Measurements from ENCODE around the gene MSRB3. TPM values are rescaled to one million over a fixed set of nuclear protein-coding genes. Genes with fewer than 3 reads are reported as not detected.

MSRB3 gene
- total RNA-seq, 2 experiments from 2014 or later: not detected

GRCh38 chr12:65372574-65372973, 94.1 kb downstream of the MSRB3 start:
- ChIA-PET CTCF (no interaction called here), POLR2A (no interaction called here)

- ChIA-PET CTCF (no interaction called here), POLR2A (no interaction called here)
Observed at GRCh38 chr12:65384240-65384639, 105.8 kb downstream of the MSRB3 start.

- CTCF ChIA-PET: interaction anchor here (1.0 kb wide), 1 partner anchor 12 kb away, joined by 4 read pairs; no protein-coding TSS in a partner anchor
- POLR2A ChIA-PET: no interaction called here
Observed at GRCh38 chr12:65387396-65387795, 108.9 kb downstream of the MSRB3 start.

- ChIA-PET CTCF (no interaction called here), POLR2A (no interaction called here)
Observed at GRCh38 chr12:65389436-65389835, 111.0 kb downstream of the MSRB3 start.

GRCh38 chr12:65391711-65392110, 113.2 kb downstream of the MSRB3 start:
- POLR2A ChIA-PET: no interaction called here
- CTCF ChIA-PET: no interaction called here

- POLR2A ChIA-PET: no interaction called here
- CTCF ChIA-PET: interaction anchor here (0.6 kb wide), 1 partner anchor 1442 kb away, joined by 3 read pairs; no protein-coding TSS in a partner anchor
Observed at GRCh38 chr12:65392491-65392890, 114.0 kb downstream of the MSRB3 start.

GRCh38 chr12:65403188-65403587, 124.7 kb downstream of the MSRB3 start:
- POLR2A ChIA-PET: no interaction called here
- CTCF ChIA-PET: no interaction called here

- ChIA-PET CTCF (no interaction called here), POLR2A (no interaction called here)
Observed at GRCh38 chr12:65407388-65408149, 129.1 kb downstream of the MSRB3 start.

GRCh38 chr12:65408441-65408840, 130.0 kb downstream of the MSRB3 start:
- ChIA-PET POLR2A (no interaction called here), CTCF (no interaction called here)

GRCh38 chr12:65409726-65410125, 131.2 kb downstream of the MSRB3 start:
- POLR2A ChIA-PET: no interaction called here
- CTCF ChIA-PET: no interaction called here

- POLR2A ChIA-PET: no interaction called here
- CTCF ChIA-PET: no interaction called here
Observed at GRCh38 chr12:65411171-65411570, 132.7 kb downstream of the MSRB3 start.

- POLR2A ChIA-PET: no interaction called here
- CTCF ChIA-PET: no interaction called here
Observed at GRCh38 chr12:65414526-65414925, 136.0 kb downstream of the MSRB3 start.

- POLR2A ChIA-PET: no interaction called here
- CTCF ChIA-PET: no interaction called here
Observed at GRCh38 chr12:65415826-65416225, 137.3 kb downstream of the MSRB3 start.

- CTCF ChIA-PET: no interaction called here
- POLR2A ChIA-PET: no interaction called here
Observed at GRCh38 chr12:65419284-65420072, 141.0 kb downstream of the MSRB3 start.

- ChIA-PET CTCF (no interaction called here), POLR2A (no interaction called here)
Observed at GRCh38 chr12:65420941-65421340, 142.5 kb downstream of the MSRB3 start.

- ChIA-PET CTCF (no interaction called here), POLR2A (no interaction called here)
Observed at GRCh38 chr12:65427646-65428045, 149.2 kb downstream of the MSRB3 start.

GRCh38 chr12:65430006-65430405, 151.5 kb downstream of the MSRB3 start:
- ChIA-PET POLR2A (no interaction called here), CTCF (no interaction called here)

- ChIA-PET CTCF (no interaction called here), POLR2A (no interaction called here)
Observed at GRCh38 chr12:65430571-65431306, 152.3 kb downstream of the MSRB3 start.

GRCh38 chr12:65432114-65432513, 153.6 kb downstream of the MSRB3 start:
- POLR2A ChIA-PET: no interaction called here

GRCh38 chr12:65432651-65433050, 154.2 kb downstream of the MSRB3 start:
- POLR2A ChIA-PET: no interaction called here
- CTCF ChIA-PET: no interaction called here

More at GRCh38 chr12:65432114-65432513, 153.6 kb downstream of the MSRB3 start:
- CTCF ChIA-PET: no interaction called here

- CTCF ChIA-PET: no interaction called here
- POLR2A ChIA-PET: no interaction called here
Observed at GRCh38 chr12:65434737-65435136, 156.3 kb downstream of the MSRB3 start.
